CD4-positive, alpha-beta memory T cell (primary cell): Measurements from ENCODE around the gene ARRDC2. TPM values are rescaled to one million over a fixed set of nuclear protein-coding genes. Genes with fewer than 3 reads are reported as not detected.
A peak's percentile ranks its signal among the peaks of the same experiment; 100 is the strongest.
"Not testable (repeated sequence)": the region's sequence is repeated elsewhere in the genome, so short reads cannot be mapped to it uniquely, and the experiment has no call there.

Experiments used
- CTCF ChIA-PET: fragments of 350-600 bp; sonication (Branson Sonifier 250); formaldehyde crosslinking; loops from one replicate; lab custom pipeline; 2021; ENCODE audit warnings: inconsistent platforms; ENCODE audit not compliant: partially characterized antibody; lab: Charles Lee
- POLR2A ChIA-PET: fragments of 350-600 bp; sonication (Branson Sonifier 250); formaldehyde crosslinking; loops from one replicate; lab custom pipeline; 2021; ENCODE audit not compliant: partially characterized antibody; lab: Charles Lee
- DNase-seq, 5 donors: peaks; one replicate each; pipeline versions ENCODE4 v3.0.0 to v3.0.0-alpha.2; 2020 to 2022; ENCODE audit warnings: mixed read lengths in 1 of 5
- H3K27ac ChIP-seq: one replicate; pipeline ENCODE4 v1.7.0; 2013; ENCODE audit warnings: low read depth, low read length
- H3K27me3 ChIP-seq: 2 replicates; pipeline ENCODE4 v1.7.0; 2013; ENCODE audit warnings: mild to moderate bottlenecking, low read length, moderate library complexity; ENCODE audit not compliant: insufficient read depth
- H3K36me3 ChIP-seq: 2 replicates; pipeline ENCODE4 v1.7.0; 2013; ENCODE audit warnings: mild to moderate bottlenecking, low read length, moderate library complexity; ENCODE audit not compliant: insufficient read depth
- H3K4me1 ChIP-seq: 2 replicates; pipeline ENCODE4 v1.7.0; 2013; ENCODE audit warnings: mild to moderate bottlenecking, low read length, moderate library complexity; ENCODE audit not compliant: insufficient read depth
- H3K4me3 ChIP-seq, 2 donors: one replicate each; pipeline ENCODE4 v1.7.0; 2013; ENCODE audit warnings: low read length in 2 of 2, mild to moderate bottlenecking in 1 of 2
- H3K9me3 ChIP-seq, 2 donors: one replicate each; pipeline ENCODE4 v1.7.0; 2013; ENCODE audit warnings: low read length in 2 of 2, control low read depth in 1 of 2; ENCODE audit not compliant: control insufficient read depth in 1 of 2
- H3K27ac Mint-ChIP-seq, 7 donors: one replicate each; pipeline ENCODE4 v1.8.0; 2020 to 2021; ENCODE audit warnings: mixed read lengths in 7 of 7, mild to moderate bottlenecking in 6 of 7, inconsistent platforms in 3 of 7, moderate library complexity in 3 of 7
- H3K27me3 Mint-ChIP-seq, 2 donors: one replicate each; pipeline ENCODE4 v1.8.0; 2020 to 2021; ENCODE audit warnings: mixed read lengths in 2 of 2
- H3K36me3 Mint-ChIP-seq, 2 donors: one replicate each; pipeline ENCODE4 v1.8.0; 2020 to 2021; ENCODE audit warnings: mixed read lengths in 2 of 2, inconsistent platforms in 1 of 2, mild to moderate bottlenecking in 1 of 2
- H3K4me1 Mint-ChIP-seq, 4 donors: one replicate each; pipeline ENCODE4 v1.8.0; 2020 to 2021; ENCODE audit warnings: mixed read lengths in 4 of 4, mild to moderate bottlenecking in 1 of 4
- H3K4me3 Mint-ChIP-seq, 8 donors: one replicate each; pipeline ENCODE4 v1.8.0; 2020 to 2021; ENCODE audit warnings: mixed read lengths in 8 of 8, mild to moderate bottlenecking in 7 of 8, moderate library complexity in 6 of 8, inconsistent platforms in 3 of 8
- H3K9me3 Mint-ChIP-seq, 8 donors: one replicate each; pipeline ENCODE4 v1.8.0; 2020 to 2021; ENCODE audit warnings: mixed read lengths in 8 of 8, mild to moderate bottlenecking in 5 of 8, inconsistent platforms in 3 of 8, moderate library complexity in 1 of 8
- intact Hi-C: fragments of 100-400 bp; cut with micrococcal nuclease; formaldehyde crosslinking; loops from one replicate; pipeline ENCODE4 v1.15.1; 2023
- polyA plus RNA-seq, 2 donors: library from polyadenylated mRNA; unstranded; fragments of 300-500 nt; fragmentation: Illumina TruSeq; gene quantifications; one replicate each; pipeline ENCODE4 v1.2.3, GENCODE V29; 2021
- total RNA-seq, 2 experiments: library from RNA; stranded (reverse); gene quantifications; one replicate each; pipeline ENCODE4 v1.2.3, GENCODE V29; 2021

The ARRDC2 gene
- total and polyA plus RNA-seq, 4 experiments from 2014 or later, result 39.8 to 138 (median 92.1) TPM

GRCh38 chr19:18005750-18006149 lies 2.2 kb upstream of the ARRDC2 start:
- H3K27ac Mint-ChIP-seq, H3K27me3 Mint-ChIP-seq, H3K4me3 Mint-ChIP-seq, H3K4me3 ChIP-seq, H3K27me3 ChIP-seq, H3K9me3 Mint-ChIP-seq, H3K27ac ChIP-seq, H3K9me3 ChIP-seq: not testable (repeated sequence)
- ChIA-PET POLR2A (interaction anchor here (6.9 kb wide), 1 partner anchor 52 kb away, joined by 140 read pairs; no protein-coding TSS in a partner anchor), CTCF (interaction anchor here (0.8 to 5.9 kb wide), 2 partner anchors 53 to 68 kb away, joined by 4 to 148 read pairs; no protein-coding TSS in a partner anchor)
- H3K4me1 Mint-ChIP-seq, result peaks cover 10 to 55% (median 31%) of the 10 kb centered on the region in 4 donors
- H3K36me3 ChIP-seq, result peaks cover 24% of the 10 kb centered on the region
- H3K4me1 ChIP-seq, result peaks cover 57% of the 10 kb centered on the region
- H3K36me3 Mint-ChIP-seq, result peaks cover 14 to 27% of the 10 kb centered on the region in 2 donors
- intact Hi-C loops, result loop anchor here (2.0 to 10.0 kb wide), 4 partner anchors 113 to 409 kb away; partner anchors contain the start of genes PIK3R2 and SSBP4
- DNase-seq, result peak in 1 of 5 donors; percentile 9

- H3K36me3 ChIP-seq, result peaks cover 31% of the 10 kb centered on the region
- Mint-ChIP-seq H3K27ac (peak overlapping the region; percentile 95 to 100 (median 97)), H3K4me1 (peaks cover 10 to 59% (median 28%) of the 10 kb centered on the region in 4 donors), H3K9me3 (no peaks in the 10 kb centered on the region), H3K36me3 (peaks cover 17 to 33% of the 10 kb centered on the region in 2 donors), H3K4me3 (peak overlapping the region; percentile 86 to 95 (median 90)), H3K27me3 (no peaks in the 10 kb centered on the region)
- peak overlapping the region; percentile 95 for H3K27ac ChIP-seq
- no peaks in the 10 kb centered on the region for H3K27me3 ChIP-seq
- H3K9me3 ChIP-seq, result no peaks in the 10 kb centered on the region
- DNase-seq, result peak; percentile 75 to 85 (median 79)
- POLR2A ChIA-PET, result interaction anchor here (1.2 to 9.3 kb wide), 19 partner anchors 8 to 273 kb away, joined by 3 to 140 read pairs (median 5); partner anchors contain the start of genes CCDC124, IL12RB1, JUND and PIK3R2
- intact Hi-C loops, result loop anchor here (1.0 to 10.0 kb wide), 7 partner anchors 38 to 408 kb away; partner anchors contain the start of genes PIK3R2 and SSBP4
- CTCF ChIA-PET, result interaction anchor here (0.6 to 5.9 kb wide), 20 partner anchors 9 to 243 kb away, joined by 3 to 148 read pairs (median 4); no protein-coding TSS in a partner anchor
- H3K4me3 ChIP-seq, result peak overlapping the region; percentile 18 to 68
- peaks cover 56% of the 10 kb centered on the region for H3K4me1 ChIP-seq
These were observed 690 bp upstream of the ARRDC2 start for GRCh38 chr19:18007044-18007916.

GRCh38 chr19:18008814-18009213 lies 844 bp downstream of the ARRDC2 start:
- Mint-ChIP-seq H3K9me3 (no peaks in the 10 kb centered on the region), H3K36me3 (peaks cover 26 to 43% of the 10 kb centered on the region in 2 donors), H3K4me1 (peaks cover 17 to 55% (median 32%) of the 10 kb centered on the region in 4 donors), H3K27me3 (no peaks in the 10 kb centered on the region), H3K4me3 (peak overlapping the region; percentile 77 to 92 (median 82)), H3K27ac (peak overlapping the region; percentile 88 to 100 (median 95))
- POLR2A ChIA-PET, result interaction anchor here (1.0 to 9.3 kb wide), 16 partner anchors 8 to 410 kb away, joined by 3 to 140 read pairs (median 8); partner anchors contain the start of genes CCDC124, IL12RB1, JUND and PIK3R2
- CTCF ChIA-PET, result interaction anchor here (0.5 to 5.9 kb wide), 3 partner anchors 50 to 71 kb away, joined by 3 to 148 read pairs (median 5); no protein-coding TSS in a partner anchor
- no peaks in the 10 kb centered on the region for H3K9me3 ChIP-seq
- DNase-seq, result peak in 1 of 5 donors; percentile 36
- no peaks in the 10 kb centered on the region for H3K27me3 ChIP-seq
- H3K36me3 ChIP-seq, result peaks cover 46% of the 10 kb centered on the region
- H3K4me3 ChIP-seq, result peak overlapping the region in 1 of 2 donors; percentile 68
- intact Hi-C loops, result loop anchor here (1.0 to 10.0 kb wide), 2 partner anchors 12 to 406 kb away; partner anchors contain the start of gene SSBP4
- peak overlapping the region; percentile 95 for H3K27ac ChIP-seq
- H3K4me1 ChIP-seq, result peaks cover 59% of the 10 kb centered on the region

GRCh38 chr19:18009412-18010066 lies 1.6 kb downstream of the ARRDC2 start:
- Histone ChIP-seq H3K4me1 (peaks cover 66% of the 10 kb centered on the region), H3K4me3 (no peak overlapping the region), H3K27me3 (no peaks in the 10 kb centered on the region), H3K27ac (peak overlapping the region; percentile 95), H3K9me3 (no peaks in the 10 kb centered on the region), H3K36me3 (peaks cover 46% of the 10 kb centered on the region)
- DNase-seq, result peak in 1 of 5 donors; percentile 55
- ChIA-PET CTCF (interaction anchor here (1.1 to 5.9 kb wide), 2 partner anchors 49 to 71 kb away, joined by 5 to 148 read pairs; no protein-coding TSS in a partner anchor), POLR2A (interaction anchor here (0.6 to 9.3 kb wide), 10 partner anchors 8 to 150 kb away, joined by 3 to 140 read pairs (median 12); partner anchors contain the start of genes IL12RB1 and RPL18A)
- Mint-ChIP-seq H3K4me1 (peaks cover 23 to 62% (median 39%) of the 10 kb centered on the region in 4 donors), H3K4me3 (peak overlapping the region in 7 of 8 donors; percentile 77 to 92 (median 81)), H3K27ac (peak overlapping the region; percentile 88 to 100 (median 95)), H3K9me3 (no peaks in the 10 kb centered on the region), H3K27me3 (no peaks in the 10 kb centered on the region), H3K36me3 (peaks cover 32 to 50% of the 10 kb centered on the region in 2 donors)
- intact Hi-C loops, result loop anchor here (10.0 kb wide), 1 partner anchor 405 kb away; the partner anchor contains the start of gene SSBP4

GRCh38 chr19:18010149-18010548 lies 2.2 kb downstream of the ARRDC2 start:
- intact Hi-C loops, result no loop called here
- H3K4me3 ChIP-seq, result no peak overlapping the region
- Mint-ChIP-seq H3K4me1 (peaks cover 27 to 68% (median 44%) of the 10 kb centered on the region in 4 donors), H3K9me3 (no peaks in the 10 kb centered on the region), H3K27ac (peak overlapping the region in 2 of 7 donors; percentile 53 to 78), H3K27me3 (no peaks in the 10 kb centered on the region), H3K4me3 (peak overlapping the region in 1 of 8 donors; percentile 25), H3K36me3 (peaks cover 35 to 53% of the 10 kb centered on the region in 2 donors)
- no peaks in the 10 kb centered on the region for H3K27me3 ChIP-seq
- H3K27ac ChIP-seq, result no peak overlapping the region
- ChIA-PET POLR2A (interaction anchor here (0.6 to 9.3 kb wide), 11 partner anchors 9 to 151 kb away, joined by 3 to 140 read pairs (median 6); partner anchors contain the start of genes IL12RB1 and RPL18A), CTCF (interaction anchor here (1.1 to 5.9 kb wide), 2 partner anchors 49 to 72 kb away, joined by 5 to 148 read pairs; no protein-coding TSS in a partner anchor)
- DNase-seq, result no peak
- peaks cover 72% of the 10 kb centered on the region for H3K4me1 ChIP-seq
- H3K9me3 ChIP-seq, result no peaks in the 10 kb centered on the region
- peaks cover 48% of the 10 kb centered on the region for H3K36me3 ChIP-seq
